ENCODE data around the gene PPP1R3F.

GRCh38 chrX:49287665-49288064 is 18.1 kb downstream of the PPP1R3F start:
- TF ChIP-seq FOXA1 (IDR thresholded peaks at IDR 0.05) = no peak
- no peak for TF ChIP-seq ELF4 (IDR thresholded peaks at IDR 0.05)
- TF ChIP-seq BHLHE40 (IDR thresholded peaks at IDR 0.05; ENCODE audit: borderline replicate concordance) = no peak
- no peak for TF ChIP-seq PKNOX1 (IDR thresholded peaks at IDR 0.05)
- TF ChIP-seq LEF1 (IDR thresholded peaks at IDR 0.05; ENCODE audit: borderline replicate concordance) = no peak
- TF ChIP-seq NFRKB (IDR thresholded peaks at IDR 0.05) = no peak
